ENCODE results near the gene FARP2. TPM values are rescaled to one million over a fixed set of nuclear protein-coding genes. Genes with fewer than 3 reads are reported as not detected.
"Not testable (repeated sequence)": the region's sequence is repeated elsewhere in the genome, so short reads cannot be mapped to it uniquely, and the experiment has no call there.

The FARP2 gene
- total RNA-seq, 1 donor from 2014 or later: 65.0 TPM

DNA sequence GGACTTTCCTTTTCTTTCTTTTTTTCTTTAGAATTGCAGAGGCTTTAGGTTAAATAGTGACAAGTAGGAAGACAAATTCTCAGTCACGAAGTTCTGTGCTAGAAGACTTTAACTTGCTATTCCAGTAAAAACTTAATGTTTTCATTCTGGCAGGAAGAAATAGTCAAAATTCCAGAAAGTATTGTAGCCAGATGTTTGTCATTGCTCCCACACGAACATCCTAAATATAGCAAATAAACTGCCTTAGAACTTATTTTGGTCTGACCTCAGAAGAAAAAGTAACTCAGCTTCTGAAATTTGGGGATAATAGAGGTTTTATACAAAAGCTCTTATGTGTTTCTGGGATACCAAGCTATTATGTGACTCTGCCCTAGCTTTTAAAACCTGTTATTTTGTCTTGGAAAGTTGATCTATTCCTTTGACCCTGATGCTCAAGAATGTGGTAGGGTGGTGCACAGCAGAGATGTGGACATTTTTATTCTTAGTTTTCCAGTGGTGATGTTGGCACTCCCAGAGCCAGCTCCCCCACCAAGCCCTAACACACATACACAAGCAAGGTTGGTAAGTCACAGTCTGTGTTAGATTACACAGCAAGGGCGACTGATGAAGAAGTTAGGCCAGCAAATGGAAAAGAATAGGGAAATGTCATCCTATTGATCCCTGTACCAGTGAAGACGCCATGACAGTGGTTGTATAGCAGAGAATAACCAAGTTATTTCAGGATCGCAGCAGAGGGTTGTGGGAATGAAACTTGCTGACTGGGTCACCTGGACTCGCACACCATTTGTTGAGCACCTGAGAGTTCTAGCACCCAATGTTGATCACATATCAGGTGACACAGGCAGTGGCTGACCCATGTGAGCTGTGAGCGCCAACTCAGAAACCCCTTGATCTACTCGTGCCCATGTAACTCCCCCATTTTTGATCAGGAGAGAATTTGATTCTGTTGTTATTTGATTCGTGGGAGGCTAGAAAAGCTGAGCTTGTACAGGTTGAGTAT, 23.7 kb downstream of the FARP2 start:
- DNase-seq (ENCODE audit: low read depth): peak; percentile 29
- Histone ChIP-seq H3K36me3 (ENCODE audit: insufficient read depth, low read length) (no peaks in the 10 kb centered on the region), H3K79me2 (ENCODE audit: insufficient read depth, low read length) (peaks cover 51% of the 10 kb centered on the region), H3K4me2 (ENCODE audit: low read length) (peak overlapping the region; percentile 40), H3K9ac (ENCODE audit: low read length) (no peak overlapping the region), H3K4me1 (ENCODE audit: insufficient read depth, low read length) (peaks cover 8% of the 10 kb centered on the region), H3K27ac (ENCODE audit: low read depth, low read length) (peak overlapping the region; percentile 8), H3K9me3 (ENCODE audit: insufficient read depth, low read depth, low read length) (no peaks in the 10 kb centered on the region), H2AFZ (ENCODE audit: low read depth, low read length) (no peak overlapping the region), H3K27me3 (ENCODE audit: insufficient read depth, low read length) (no peaks in the 10 kb centered on the region), H3K4me3 (ENCODE audit: insufficient read depth, low read depth, low read length) (no peak overlapping the region), H4K20me1 (ENCODE audit: insufficient read depth, low read length) (peaks cover 65% of the 10 kb centered on the region)
- Mint-ChIP-seq H3K27me3 (ENCODE audit: low read depth, unreplicated experiment) (no peaks in the 10 kb centered on the region), H3K9me3 (ENCODE audit: unreplicated experiment) (no peaks in the 10 kb centered on the region), H3K27ac (ENCODE audit: unreplicated experiment) (peak overlapping the region; percentile 28), H3K4me3 (ENCODE audit: unreplicated experiment) (no peak overlapping the region), H3K4me1 (ENCODE audit: low read depth, unreplicated experiment) (peaks cover 18% of the 10 kb centered on the region), H3K36me3 (ENCODE audit: low read depth, unreplicated experiment) (peaks cover 17% of the 10 kb centered on the region)
- TF ChIP-seq, protein P1, sequence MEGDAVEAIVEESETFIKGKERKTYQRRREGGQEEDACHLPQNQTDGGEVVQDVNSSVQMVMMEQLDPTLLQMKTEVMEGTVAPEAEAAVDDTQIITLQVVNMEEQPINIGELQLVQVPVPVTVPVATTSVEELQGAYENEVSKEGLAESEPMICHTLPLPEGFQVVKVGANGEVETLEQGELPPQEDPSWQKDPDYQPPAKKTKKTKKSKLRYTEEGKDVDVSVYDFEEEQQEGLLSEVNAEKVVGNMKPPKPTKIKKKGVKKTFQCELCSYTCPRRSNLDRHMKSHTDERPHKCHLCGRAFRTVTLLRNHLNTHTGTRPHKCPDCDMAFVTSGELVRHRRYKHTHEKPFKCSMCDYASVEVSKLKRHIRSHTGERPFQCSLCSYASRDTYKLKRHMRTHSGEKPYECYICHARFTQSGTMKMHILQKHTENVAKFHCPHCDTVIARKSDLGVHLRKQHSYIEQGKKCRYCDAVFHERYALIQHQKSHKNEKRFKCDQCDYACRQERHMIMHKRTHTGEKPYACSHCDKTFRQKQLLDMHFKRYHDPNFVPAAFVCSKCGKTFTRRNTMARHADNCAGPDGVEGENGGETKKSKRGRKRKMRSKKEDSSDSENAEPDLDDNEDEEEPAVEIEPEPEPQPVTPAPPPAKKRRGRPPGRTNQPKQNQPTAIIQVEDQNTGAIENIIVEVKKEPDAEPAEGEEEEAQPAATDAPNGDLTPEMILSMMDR (IDR thresholded peaks at IDR 0.05; ENCODE audit: insufficient read depth, low read depth, low read length): no peak
- no peak for TF ChIP-seq EZH2 (IDR thresholded peaks at IDR 0.05; ENCODE audit: insufficient read depth, low read length)
- FAIRE-seq: no peak

- Mint-ChIP-seq H3K4me3 (ENCODE audit: unreplicated experiment) (no peak overlapping the region), H3K27ac (ENCODE audit: unreplicated experiment) (no peak overlapping the region), H3K4me1 (ENCODE audit: low read depth, unreplicated experiment) (peaks cover 23% of the 10 kb centered on the region), H3K9me3 (ENCODE audit: unreplicated experiment) (no peaks in the 10 kb centered on the region), H3K27me3 (ENCODE audit: low read depth, unreplicated experiment) (no peaks in the 10 kb centered on the region), H3K36me3 (ENCODE audit: low read depth, unreplicated experiment) (peaks cover 13% of the 10 kb centered on the region)
- no peak overlapping the region for H3K4me2 ChIP-seq (ENCODE audit: low read length)
- no peak overlapping the region for H2AFZ ChIP-seq (ENCODE audit: low read depth, low read length)
- DNase-seq (ENCODE audit: low read depth): no peak
- no peaks in the 10 kb centered on the region for H3K36me3 ChIP-seq (ENCODE audit: insufficient read depth, low read length)
- no peak overlapping the region for H3K27ac ChIP-seq (ENCODE audit: low read depth, low read length)
- no peaks in the 10 kb centered on the region for H3K27me3 ChIP-seq (ENCODE audit: insufficient read depth, low read length)
- peaks cover 53% of the 10 kb centered on the region for H3K79me2 ChIP-seq (ENCODE audit: insufficient read depth, low read length)
- TF ChIP-seq, protein P1 (IDR thresholded peaks at IDR 0.05; ENCODE audit: insufficient read depth, low read depth, low read length): no peak
- H3K9me3 ChIP-seq (ENCODE audit: insufficient read depth, low read depth, low read length): no peaks in the 10 kb centered on the region
- no peak overlapping the region for H3K9ac ChIP-seq (ENCODE audit: low read length)
- H4K20me1 ChIP-seq (ENCODE audit: insufficient read depth, low read length): peaks cover 62% of the 10 kb centered on the region
- peaks cover 8% of the 10 kb centered on the region for H3K4me1 ChIP-seq (ENCODE audit: insufficient read depth, low read length)
- no peak for FAIRE-seq
- H3K4me3 ChIP-seq (ENCODE audit: insufficient read depth, low read depth, low read length): no peak overlapping the region
These were observed 25.8 kb downstream of the FARP2 start for GRCh38 chr2:241381872-241382271.

- Histone ChIP-seq H4K20me1 (ENCODE audit: insufficient read depth, low read length) (peaks cover 57% of the 10 kb centered on the region), H3K79me2 (ENCODE audit: insufficient read depth, low read length) (peaks cover 49% of the 10 kb centered on the region)
- not testable (repeated sequence) for H3K9me3 ChIP-seq (ENCODE audit: insufficient read depth, low read depth, low read length); DNase-seq (ENCODE audit: low read depth); FAIRE-seq; H3K9me3 Mint-ChIP-seq (ENCODE audit: unreplicated experiment); H3K36me3 ChIP-seq (ENCODE audit: insufficient read depth, low read length); H3K4me3 ChIP-seq (ENCODE audit: insufficient read depth, low read depth, low read length); H3K4me3 Mint-ChIP-seq (ENCODE audit: unreplicated experiment); H3K4me1 ChIP-seq (ENCODE audit: insufficient read depth, low read length); H3K27ac Mint-ChIP-seq (ENCODE audit: unreplicated experiment); H3K27me3 Mint-ChIP-seq (ENCODE audit: low read depth, unreplicated experiment); H3K4me2 ChIP-seq (ENCODE audit: low read length); H3K27me3 ChIP-seq (ENCODE audit: insufficient read depth, low read length); H3K9ac ChIP-seq (ENCODE audit: low read length); H3K27ac ChIP-seq (ENCODE audit: low read depth, low read length); H2AFZ ChIP-seq (ENCODE audit: low read depth, low read length)
- Mint-ChIP-seq H3K36me3 (ENCODE audit: low read depth, unreplicated experiment) (peaks cover 26% of the 10 kb centered on the region), H3K4me1 (ENCODE audit: low read depth, unreplicated experiment) (peaks cover 10% of the 10 kb centered on the region)
These were observed 29.4 kb downstream of the FARP2 start for GRCh38 chr2:241385450-241385849.

Data from astrocyte (in vitro differentiated cells and primary cell).